Measurements from ENCODE around the gene ZNF385B.

The ZNF385B gene

DNA sequence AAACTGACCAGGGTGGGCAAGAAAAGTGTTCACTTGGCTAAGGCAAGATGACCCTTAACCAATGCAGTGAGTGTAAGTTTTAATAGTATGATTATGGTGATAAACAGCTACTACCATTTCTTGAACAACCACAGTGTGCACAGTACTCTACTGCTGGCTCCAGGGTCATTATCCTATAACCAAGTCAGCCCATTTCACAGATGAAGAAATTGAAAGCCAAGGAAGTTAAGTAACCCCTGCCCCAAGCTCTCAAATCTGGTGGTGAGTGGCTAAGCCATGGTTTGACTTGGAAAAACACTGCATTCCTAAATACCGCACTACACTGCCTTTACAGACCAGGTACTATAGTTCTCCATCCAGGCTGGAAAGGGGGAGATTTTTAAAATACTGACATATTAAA is 5.7 kb downstream of the ZNF385B start:
- no peak for DNase-seq (ENCODE audit: low read depth)

DNA sequence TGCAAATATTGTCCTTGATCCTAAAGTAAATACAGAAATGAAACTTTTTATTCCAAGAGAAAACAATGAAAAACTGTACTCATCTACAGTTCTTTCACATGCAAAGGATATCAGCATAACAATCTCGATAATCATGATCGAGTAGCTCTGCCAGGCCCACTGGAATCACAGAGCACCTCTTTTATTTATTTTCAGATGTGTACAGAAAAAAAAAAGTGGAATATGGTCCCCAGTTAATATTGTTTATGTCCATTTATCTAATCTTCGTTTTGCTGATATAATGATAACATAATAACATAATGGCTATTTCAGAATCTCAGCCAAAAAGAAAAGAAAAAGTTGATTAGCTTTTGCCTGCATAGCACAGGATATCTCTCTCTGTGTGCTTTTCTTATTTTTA is 6.5 kb downstream of the ZNF385B start:
- no peak for DNase-seq (ENCODE audit: low read depth)

DNA sequence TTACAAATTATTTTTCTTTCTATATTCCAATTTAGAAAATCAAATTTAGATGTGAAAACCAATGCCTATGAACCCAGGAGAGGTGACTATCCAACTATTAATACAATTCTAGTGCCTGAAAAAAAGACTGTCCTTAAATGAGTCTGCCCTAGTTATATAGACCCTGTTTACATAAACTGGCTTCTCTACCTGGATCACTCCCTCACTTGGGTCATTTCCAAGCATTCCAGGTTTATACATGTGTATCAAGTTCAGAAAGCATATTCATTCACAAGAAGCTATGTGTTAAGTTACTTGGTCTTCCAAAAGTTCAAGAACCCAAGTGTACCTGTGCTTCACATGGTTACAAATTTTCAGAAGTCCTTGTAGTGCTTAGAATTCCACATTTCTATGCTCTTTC is 8.3 kb downstream of the ZNF385B start:
- DNase-seq (ENCODE audit: low read depth) = no peak

DNA sequence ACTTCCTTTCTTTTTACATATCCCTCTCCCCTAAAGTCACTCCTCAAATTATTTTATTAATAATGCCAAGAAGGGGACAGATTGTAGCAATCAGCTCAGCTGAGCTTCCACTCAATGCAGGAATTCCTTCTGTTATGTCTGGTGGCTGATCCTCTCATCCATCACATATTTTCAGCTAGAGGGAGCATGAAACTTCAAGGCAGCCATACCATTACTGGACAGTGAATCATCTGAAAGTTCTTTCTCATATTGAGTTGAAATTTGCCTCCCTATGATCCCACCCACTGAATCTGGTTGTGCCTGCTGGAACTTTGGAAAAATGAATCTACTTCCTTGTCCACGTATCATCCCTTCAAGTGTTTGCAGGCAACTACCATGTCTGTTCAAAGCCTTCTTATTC is 11.2 kb downstream of the ZNF385B start:
- no peak for DNase-seq (ENCODE audit: low read depth)

DNA sequence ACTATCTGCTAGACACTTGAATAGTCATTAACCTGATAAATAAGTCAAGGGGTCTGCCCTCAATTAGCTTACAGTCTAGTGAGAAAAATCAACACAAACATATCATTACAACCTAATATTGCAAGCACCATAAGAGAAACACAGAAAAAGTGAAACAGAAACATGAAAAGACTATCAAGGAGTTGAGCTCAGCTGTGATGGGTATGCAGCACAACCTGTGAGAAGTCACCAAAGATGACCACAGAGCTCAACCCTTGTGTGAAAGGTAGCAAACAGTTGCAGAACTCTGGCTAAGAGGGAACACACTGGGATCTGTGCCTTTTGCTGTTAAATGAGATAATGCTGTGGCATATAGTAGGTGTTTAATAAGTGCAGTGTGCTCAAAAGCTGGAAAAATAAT is 11.7 kb downstream of the ZNF385B start:
- no peak for DNase-seq (ENCODE audit: low read depth)

DNA sequence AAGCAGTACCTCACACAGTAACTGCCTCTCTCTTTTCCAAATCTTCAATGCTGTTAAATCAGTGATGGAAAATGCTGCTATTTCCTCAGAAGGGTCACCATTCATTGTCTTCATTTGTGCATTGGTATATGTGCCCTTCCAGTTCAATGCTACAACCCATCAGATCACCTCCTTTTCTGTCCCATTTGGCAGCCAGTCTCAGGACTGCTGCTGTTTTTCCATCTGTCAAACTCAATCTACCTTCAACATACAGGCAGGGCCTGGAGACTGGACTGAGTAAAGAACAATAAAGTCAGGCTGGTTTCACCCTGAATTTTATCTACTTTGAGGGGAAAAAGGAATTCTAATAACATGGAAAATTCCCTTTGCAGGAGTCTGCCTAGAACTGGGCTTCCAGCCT is 17.9 kb downstream of the ZNF385B start:
- DNase-seq (ENCODE audit: low read depth) = no peak

DNA sequence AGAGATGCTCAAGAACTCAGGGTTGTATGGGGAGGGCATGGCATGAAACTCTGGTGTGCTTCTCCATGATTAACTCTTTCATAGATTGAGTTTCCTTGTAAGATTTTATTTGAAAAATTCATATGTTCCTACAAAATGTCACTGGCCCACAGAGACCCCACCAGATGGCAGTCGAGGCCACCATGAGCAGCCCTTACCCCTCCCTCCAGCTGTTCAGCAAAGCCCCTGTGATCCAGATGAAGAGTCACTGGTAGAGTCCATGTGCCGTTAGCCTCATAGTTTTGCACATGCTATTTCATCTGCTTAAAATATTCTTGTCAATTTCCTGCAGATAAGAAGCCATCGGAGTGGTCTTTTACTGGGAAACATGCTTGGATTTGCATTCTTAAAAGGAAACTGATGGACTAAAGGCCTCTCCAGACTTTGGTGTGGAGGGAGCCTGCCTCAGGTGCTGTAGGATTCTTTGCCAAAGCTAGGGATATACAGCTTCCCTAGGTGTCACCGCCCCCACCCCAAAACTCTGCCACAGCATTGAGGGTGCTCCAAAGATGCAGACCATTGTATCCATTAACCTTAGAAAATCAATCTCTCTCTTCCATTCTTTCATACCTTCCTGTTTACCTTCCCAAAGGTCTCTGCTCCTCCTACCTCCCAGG is 18.8 kb downstream of the ZNF385B start:
- DNase-seq (ENCODE audit: low read depth) = no peak

DNA sequence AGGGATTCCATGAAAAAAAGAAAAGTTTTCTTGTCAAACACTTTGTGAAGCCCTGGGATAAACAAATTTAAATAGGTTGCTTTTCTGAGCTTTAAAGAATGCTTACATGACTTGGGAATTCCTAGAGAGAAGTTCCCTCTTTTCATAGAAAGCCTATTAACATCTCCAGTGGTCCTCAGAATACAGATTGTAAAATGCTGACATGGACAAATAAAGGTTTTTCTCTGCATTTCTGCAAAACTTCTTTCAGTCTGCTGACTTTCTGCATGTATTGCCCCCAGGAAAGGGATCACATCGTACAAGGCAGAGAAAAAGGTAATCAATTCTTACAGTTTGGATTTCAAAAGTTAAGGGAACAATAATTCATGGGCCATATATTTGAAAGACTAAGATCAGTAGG is 20.6 kb downstream of the ZNF385B start:
- no peak for DNase-seq (ENCODE audit: low read depth)

DNA sequence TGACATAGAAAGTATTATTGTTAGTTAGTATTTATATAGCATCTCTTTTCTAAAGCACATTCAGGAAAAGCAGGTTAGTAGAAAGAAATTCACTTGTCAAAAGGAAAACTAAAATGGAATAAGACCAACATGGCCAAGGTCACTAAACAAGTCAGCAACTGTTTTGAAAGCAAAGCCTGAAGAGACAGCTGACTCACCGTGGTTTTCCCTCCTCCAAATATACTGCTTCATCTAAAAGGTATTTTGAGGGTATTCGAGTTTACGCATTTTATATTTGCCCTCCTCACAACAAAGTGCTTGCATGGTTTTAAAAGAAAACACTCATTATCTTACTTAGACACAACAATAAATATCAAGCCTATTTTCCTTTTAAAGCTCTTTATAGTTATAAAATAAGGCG is 24.0 kb downstream of the ZNF385B start:
- DNase-seq (ENCODE audit: low read depth) = no peak

DNA sequence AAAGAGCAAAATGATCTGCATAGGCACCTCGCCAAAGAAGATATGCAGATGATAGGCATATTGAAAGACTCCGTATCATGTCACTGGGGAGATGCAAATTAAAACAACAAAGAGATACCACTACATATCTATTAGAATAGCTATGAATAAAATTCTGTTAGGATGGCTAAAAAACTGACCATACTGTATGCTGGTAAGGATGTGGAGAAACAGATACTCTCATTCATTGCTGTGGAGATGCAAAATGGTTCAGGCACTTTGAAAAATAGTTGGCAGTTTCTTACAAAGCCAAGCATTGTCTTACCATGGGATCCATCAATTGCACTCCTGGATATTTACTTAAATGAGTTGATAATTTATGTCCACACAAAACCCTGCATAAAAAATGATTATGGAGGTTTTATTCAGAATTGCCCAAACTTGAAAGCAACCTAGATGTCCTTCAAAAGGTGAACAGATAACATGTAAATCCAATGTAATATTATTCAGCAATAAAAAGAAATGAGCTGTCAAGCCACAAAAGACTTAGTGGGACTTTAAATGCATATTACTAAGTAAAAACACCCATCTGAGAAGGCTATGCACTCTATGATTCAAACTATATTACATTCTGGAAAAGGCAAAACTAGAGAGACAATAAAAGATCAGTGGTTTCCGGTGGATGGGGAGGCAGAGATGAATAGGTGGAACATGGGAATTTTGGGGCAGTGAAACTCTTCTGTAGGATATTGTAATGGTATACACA is 31.2 kb downstream of the ZNF385B start:
- no peak for DNase-seq (ENCODE audit: low read depth)

DNA sequence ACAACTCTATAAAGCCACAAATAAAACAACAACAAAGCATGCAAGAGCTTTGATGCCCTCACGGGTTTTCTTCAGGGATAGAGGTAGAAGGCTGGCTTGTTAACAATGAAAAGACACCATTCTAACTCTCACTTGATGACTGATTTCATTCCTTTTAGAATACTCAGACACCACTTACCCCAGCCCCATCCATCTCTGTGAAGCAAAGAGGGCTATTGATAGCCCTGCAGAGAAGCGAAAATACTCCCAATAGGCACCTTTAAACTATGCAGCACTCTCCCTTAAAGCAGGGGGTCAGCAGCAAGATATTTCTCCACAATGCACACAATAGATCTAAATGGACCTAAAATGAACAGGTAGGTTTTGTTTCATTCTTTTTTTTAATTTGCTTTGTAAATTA is 35.1 kb downstream of the ZNF385B start:
- DNase-seq (ENCODE audit: low read depth) = no peak

DNA sequence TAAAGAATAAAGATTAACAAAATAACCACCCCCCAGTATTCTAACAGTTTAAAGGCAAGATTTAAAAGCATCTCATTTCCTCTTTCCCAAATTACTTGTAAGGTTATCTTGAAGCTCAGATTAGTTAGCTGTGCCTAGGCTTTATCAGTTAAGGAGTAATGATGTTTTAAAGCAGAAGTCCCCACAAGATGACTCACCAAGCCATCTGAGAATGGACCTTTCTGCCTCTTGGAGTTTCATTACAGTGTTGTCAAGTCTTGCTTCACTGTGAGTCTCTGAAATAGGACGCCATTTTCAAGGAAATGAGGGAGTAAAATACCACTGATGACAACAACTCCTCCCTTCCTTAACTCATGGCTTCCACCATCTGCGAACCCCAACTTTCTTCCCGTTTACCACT is 35.9 kb downstream of the ZNF385B start:
- DNase-seq (ENCODE audit: low read depth) = no peak

DNA sequence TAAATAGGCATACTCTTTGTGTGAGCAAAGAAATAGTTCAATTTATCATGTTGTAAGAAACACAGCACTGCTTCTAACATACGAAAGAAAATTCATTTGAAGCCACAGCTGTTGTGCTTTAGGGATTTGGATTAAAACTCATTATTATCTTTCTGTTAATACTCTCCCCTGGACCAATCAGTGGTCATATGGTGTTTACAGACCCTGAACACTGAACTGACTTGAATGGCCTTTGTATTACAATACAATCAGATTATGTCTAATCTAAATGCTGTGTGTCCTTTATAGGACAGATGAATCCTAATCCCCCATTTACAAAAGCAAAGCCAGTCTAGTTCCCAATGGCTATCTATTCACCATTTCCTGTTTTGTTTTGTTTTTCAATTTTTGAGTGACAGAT is 36.5 kb downstream of the ZNF385B start:
- DNase-seq (ENCODE audit: low read depth) = no peak

DNA sequence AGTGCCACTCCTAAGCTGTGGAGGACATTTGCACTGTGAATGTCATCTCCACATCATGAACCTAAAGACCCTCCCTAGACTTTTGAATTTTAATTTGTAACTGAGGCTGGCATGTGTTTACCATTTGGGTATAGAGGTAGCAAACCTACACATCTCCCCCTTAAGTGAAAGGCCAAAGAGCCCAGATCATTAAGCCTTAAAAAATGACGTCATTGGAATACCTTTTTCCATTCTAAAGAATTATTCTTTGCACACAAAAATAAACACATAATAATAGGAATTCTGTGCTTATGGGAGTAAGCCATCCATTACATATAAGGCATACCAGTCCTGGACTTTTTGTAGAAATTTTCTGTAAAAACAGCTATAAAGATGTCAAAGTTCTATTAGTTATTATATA is 38.9 kb downstream of the ZNF385B start:
- DNase-seq (ENCODE audit: low read depth) = no peak

DNA sequence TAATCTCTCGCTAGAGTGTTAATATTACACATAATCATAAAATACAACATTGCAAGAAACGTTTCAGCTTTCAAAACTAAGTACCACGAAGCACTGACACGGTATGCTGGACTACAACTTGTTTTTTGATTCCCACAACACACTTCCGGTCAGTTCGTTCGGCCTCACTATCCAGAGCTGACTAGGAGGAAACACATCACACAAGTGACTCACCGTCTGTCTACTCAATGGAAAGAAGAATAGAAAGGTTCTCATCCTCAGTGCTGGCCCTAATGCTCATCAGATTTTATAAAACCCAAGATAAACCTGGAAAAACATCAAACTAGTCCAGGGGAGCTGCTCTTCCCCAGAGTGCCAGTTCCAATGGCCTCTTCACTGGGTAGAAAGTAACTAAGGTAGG is 42.9 kb downstream of the ZNF385B start:
- no peak for DNase-seq (ENCODE audit: low read depth)

DNA sequence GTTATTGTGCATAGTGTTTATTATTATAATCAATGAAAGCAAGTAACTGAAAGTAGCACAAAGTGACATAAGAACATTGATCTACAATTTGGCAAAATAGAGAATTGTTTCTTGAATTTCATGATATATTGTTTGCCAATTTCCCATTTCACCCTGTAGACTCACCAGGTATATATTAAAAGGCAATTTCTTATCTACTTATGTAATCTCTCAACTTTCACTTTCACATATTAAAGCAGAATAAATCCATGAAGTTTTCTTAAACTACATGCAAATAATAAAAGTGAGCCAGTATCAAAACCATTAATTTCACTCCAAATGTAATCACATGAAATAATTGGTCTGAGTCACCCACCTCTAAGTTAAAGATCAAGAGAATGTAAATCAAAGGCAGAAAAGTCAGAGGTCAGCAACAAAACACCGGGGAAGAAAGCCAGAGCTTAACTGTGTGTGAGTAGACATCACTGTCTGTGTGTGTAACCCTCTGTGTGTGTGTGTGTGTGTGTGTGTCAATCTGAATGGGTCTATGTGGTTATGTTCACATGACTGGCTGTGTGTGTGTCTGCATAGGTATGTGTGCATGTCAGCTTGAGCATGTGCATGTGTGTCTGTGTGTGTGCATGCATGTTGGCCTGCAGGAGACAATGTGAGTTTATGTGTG is 44.1 kb downstream of the ZNF385B start:
- DNase-seq (ENCODE audit: low read depth) = no peak

DNA sequence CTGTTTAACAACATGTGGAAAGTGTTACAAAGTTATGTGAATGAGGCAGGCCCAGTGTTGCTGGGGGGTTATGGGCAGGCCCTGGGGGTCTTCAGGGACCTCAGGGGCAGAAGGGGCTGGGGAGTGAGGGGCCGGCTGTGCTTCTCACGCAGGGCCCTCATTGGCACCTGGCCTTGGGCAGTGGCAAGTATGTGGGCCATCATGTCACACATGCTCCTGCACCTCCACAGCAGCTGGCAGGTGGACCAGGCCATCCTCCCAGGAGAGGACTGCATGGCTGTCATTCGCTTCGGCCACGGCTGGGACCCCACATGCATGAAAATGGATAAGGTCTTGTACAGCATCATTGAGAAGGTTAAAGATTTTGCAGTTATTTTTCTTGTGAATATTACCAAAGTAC is 47.4 kb downstream of the ZNF385B start:
- no peak for DNase-seq (ENCODE audit: low read depth)

DNA sequence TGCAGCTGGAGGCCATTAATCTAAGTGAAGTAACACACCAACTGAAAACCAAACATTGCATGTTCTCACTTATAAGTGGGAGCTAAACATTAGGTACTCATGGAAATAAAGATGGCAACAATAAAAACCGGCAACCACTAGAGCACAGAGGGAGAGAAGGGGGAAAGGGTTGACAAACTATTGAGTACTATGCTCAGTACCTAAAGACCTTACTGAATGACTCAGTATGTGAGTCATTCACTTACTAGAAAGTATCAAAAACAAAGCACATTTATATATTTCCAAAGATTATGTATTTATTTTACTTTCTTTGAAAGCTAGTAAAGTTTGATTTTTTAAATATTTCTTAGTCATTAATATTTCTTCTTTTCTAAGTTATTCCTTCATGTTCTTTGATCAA is 48.9 kb downstream of the ZNF385B start:
- DNase-seq (ENCODE audit: low read depth) = no peak

DNA sequence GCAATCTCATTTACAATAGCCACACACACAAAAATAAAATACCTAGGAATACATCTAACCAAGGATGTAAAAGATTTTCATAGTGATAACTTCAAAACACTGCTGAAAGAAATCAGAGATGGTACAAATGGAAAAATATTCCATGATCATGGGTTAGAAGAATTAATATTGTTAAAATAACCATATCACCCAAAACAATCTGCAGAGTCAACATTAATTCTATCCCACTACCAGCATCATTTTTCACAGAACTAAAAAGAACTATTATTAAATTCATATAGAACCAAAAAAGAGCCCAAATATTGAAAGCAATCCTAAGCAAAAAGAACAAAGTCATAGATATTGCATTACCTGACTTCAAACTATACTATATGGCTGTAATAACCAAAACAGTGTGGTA is 50.4 kb downstream of the ZNF385B start:
- no peak for DNase-seq (ENCODE audit: low read depth)

DNA sequence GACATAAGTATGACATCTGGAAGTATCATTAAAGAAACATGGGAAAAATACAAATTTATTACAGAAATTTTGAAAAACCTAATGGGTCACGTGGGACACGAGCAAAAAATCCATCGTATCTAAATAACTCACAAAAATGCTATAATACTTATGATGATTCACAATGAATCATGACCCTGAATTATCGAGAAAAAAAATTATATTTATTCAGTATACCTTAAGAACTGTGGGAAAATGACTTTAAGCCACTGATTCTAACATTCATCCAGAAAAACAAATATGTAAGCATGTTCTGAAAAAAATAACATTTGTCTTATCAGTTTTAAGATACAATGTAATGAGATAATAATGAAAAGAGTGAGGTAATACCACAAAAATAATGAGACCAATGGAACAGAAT is 51.8 kb downstream of the ZNF385B start:
- no peak for DNase-seq (ENCODE audit: low read depth)

DNA sequence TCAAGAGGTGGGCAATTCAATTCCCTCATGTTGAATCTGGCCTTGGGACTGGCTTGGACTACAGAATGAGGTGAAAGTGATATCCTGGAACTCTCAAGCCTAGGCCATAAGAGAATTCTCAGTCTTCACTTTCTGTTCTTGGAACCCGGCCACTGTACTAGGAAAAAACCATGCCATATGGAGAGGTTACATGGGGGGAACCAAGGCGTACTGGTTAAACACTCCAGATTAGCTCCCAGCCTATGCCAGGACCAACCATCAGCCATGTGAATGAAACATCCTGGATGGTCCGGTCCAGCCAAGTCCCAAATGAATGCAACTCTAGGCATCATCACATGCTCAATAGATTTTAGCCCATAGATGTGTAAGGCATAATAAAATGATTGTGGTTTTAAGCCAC is 56.4 kb downstream of the ZNF385B start:
- no peak for DNase-seq (ENCODE audit: low read depth)

DNA sequence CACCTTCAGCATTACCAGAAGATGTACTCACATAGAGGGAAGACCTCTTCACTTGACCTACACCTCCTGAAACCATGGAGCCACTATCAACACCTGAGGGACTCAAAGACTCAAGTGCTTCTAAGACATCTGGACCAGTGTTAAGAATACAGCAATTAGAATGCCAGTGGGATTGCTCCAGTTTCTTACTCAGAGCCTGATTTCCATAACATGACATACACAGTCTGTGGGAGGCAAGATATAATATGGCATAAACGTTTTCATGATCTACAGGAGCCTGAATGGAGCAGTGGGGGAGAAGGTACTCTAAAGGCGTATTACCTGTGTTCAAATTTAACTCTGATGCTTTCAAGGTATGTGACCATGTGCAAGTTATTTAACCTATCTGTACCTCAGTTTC is 57.2 kb downstream of the ZNF385B start:
- DNase-seq (ENCODE audit: low read depth) = no peak

DNA sequence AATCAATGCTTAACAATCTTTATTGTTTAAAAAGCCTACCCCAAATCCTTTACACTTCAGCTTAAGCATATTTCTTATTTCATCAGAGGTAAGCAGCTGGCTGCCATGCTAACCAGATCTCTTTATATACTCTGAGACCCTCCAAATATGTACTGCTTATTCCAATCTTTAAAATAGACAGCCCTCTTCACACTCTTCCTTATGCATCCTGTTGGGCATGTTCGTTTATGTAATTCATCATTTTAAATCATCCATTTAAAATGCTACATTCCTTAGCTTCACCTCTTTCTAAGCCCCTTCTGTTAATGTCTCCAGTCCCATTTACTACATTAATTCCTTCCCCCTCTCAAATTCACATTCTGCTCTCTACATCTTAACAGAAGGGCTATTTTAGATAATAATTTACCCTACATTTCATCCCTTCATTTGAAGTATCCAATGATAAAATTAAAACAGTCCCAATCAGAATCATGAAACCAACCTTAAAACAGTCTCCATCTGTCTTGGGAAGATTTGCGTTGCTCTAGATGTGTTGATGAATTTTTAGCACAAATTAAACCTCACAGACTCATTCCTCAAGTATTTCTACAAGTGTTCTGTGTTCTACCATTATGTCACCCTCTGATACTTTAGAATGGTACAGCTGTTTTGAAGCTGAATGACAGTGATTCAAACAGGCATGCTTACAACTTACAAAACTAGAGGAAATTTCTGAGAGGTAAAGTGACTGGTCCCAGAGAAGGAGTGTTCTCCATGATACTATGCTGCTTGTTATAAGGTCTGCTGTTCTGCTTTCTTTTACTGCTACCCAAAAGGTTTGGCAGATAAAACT is 59.1 kb downstream of the ZNF385B start:
- no peak for DNase-seq (ENCODE audit: low read depth)
